Large intestine (tissue), 3 donors: ENCODE measurements around the gene CRISPLD2. TPM values are rescaled to one million over a fixed set of nuclear protein-coding genes. Genes with fewer than 3 reads are reported as not detected.
"Not testable (repeated sequence)": the region's sequence is repeated elsewhere in the genome, so short reads cannot be mapped to it uniquely, and the experiment has no call there.

Experiments used
- DNase-seq, 2 donors: peaks; one replicate each; pipeline versions ENCODE4 v3.0.0 to v3.0.0-alpha.2; 2013
- H3K27ac ChIP-seq: one replicate; pipeline ENCODE4 v1.5.1; 2013; ENCODE audit warnings: low read length
- H3K27me3 ChIP-seq: 2 replicates; pipeline ENCODE4 v1.6.1; 2013; ENCODE audit warnings: low read length; ENCODE audit not compliant: control insufficient read depth, insufficient read depth
- H3K36me3 ChIP-seq: 2 replicates; pipeline ENCODE4 v1.6.1; 2013; ENCODE audit warnings: low read length; ENCODE audit not compliant: control insufficient read depth, insufficient read depth
- H3K4me1 ChIP-seq: one replicate; pipeline ENCODE4 v1.6.1; 2013; ENCODE audit warnings: low read length; ENCODE audit not compliant: control insufficient read depth, insufficient read depth
- H3K4me3 ChIP-seq: one replicate; pipeline ENCODE4 v1.5.1; 2013; ENCODE audit warnings: low read length
- H3K9me3 ChIP-seq: one replicate; pipeline ENCODE4 v1.6.1; 2013; ENCODE audit warnings: mild to moderate bottlenecking, low read depth, low read length, moderate library complexity; ENCODE audit not compliant: control insufficient read depth
- WGBS: methylation state at CpG from one replicate; pipeline ENCODE4 v1.1.5; 2013; ENCODE audit warnings: low lambda C conversion rate; ENCODE audit not compliant: insufficient coverage; 5-methylcytosine and 5-hydroxymethylcytosine counted together
- polyA plus RNA-seq: library from polyadenylated mRNA; unstranded; fragments of 120-200 nt; gene quantifications from one replicate; pipeline ENCODE4 v1.2.1, GENCODE V29; 2013

CRISPLD2 gene
- polyA plus RNA-seq, 1 donor: 8.8 TPM

GRCh38 chr16:84845496-84846002, 25.8 kb downstream of the CRISPLD2 start:
- Histone ChIP-seq H3K27ac (no peak overlapping the region), H3K36me3 (peaks cover 6% of the 10 kb centered on the region), H3K27me3 (peaks cover 15% of the 10 kb centered on the region), H3K4me1 (no peaks in the 10 kb centered on the region), H3K9me3 (no peaks in the 10 kb centered on the region), H3K4me3 (no peak overlapping the region)
- WGBS: no CpG with 5 or more reads among the region's 14 CpGs
- no peak for DNase-seq

GRCh38 chr16:84847564-84848355, 28.0 kb downstream of the CRISPLD2 start:
- peaks cover 6% of the 10 kb centered on the region for H3K36me3 ChIP-seq

GRCh38 chr16:84848986-84849634, 29.3 kb downstream of the CRISPLD2 start:
- DNase-seq: no peak
- H3K36me3 ChIP-seq: peaks cover 6% of the 10 kb centered on the region
- peaks cover 5% of the 10 kb centered on the region for H3K27me3 ChIP-seq
- WGBS: no CpG with 5 or more reads among the region's 22 CpGs
- no peaks in the 10 kb centered on the region for H3K9me3 ChIP-seq
- no peak overlapping the region for H3K4me3 ChIP-seq
- H3K4me1 ChIP-seq: no peaks in the 10 kb centered on the region
- H3K27ac ChIP-seq: no peak overlapping the region

More at GRCh38 chr16:84847564-84848355, 28.0 kb downstream of the CRISPLD2 start:
- 60% methylated on average over 2 of the region's 23 CpGs for WGBS
- H3K9me3 ChIP-seq: no peaks in the 10 kb centered on the region
- peaks cover 5% of the 10 kb centered on the region for H3K27me3 ChIP-seq
- H3K27ac ChIP-seq: no peak overlapping the region
- DNase-seq: no peak
- H3K4me3 ChIP-seq: no peak overlapping the region
- no peaks in the 10 kb centered on the region for H3K4me1 ChIP-seq

GRCh38 chr16:84849751-84850150, 30.0 kb downstream of the CRISPLD2 start:
- H3K9me3 ChIP-seq: no peaks in the 10 kb centered on the region
- H3K36me3 ChIP-seq: peaks cover 6% of the 10 kb centered on the region
- no peaks in the 10 kb centered on the region for H3K4me1 ChIP-seq
- 100% methylated on average over 1 of the region's 6 CpGs for WGBS
- no peak overlapping the region for H3K4me3 ChIP-seq
- no peak overlapping the region for H3K27ac ChIP-seq
- DNase-seq: no peak
- peaks cover 5% of the 10 kb centered on the region for H3K27me3 ChIP-seq

GRCh38 chr16:84850714-84851113, 30.9 kb downstream of the CRISPLD2 start:
- Histone ChIP-seq H3K27ac (no peak overlapping the region), H3K4me3 (no peak overlapping the region), H3K4me1 (no peaks in the 10 kb centered on the region), H3K27me3 (peaks cover 2% of the 10 kb centered on the region), H3K36me3 (peaks cover 3% of the 10 kb centered on the region), H3K9me3 (no peaks in the 10 kb centered on the region)
- 100% methylated on average over 2 of the region's 6 CpGs for WGBS
- no peak for DNase-seq

- peaks cover 2% of the 10 kb centered on the region for H3K27me3 ChIP-seq
- no peak overlapping the region for H3K4me3 ChIP-seq
- H3K27ac ChIP-seq: no peak overlapping the region
- H3K9me3 ChIP-seq: no peaks in the 10 kb centered on the region
- WGBS: no CpG with 5 or more reads among the region's 18 CpGs
- no peak for DNase-seq
- peaks cover 3% of the 10 kb centered on the region for H3K36me3 ChIP-seq
- H3K4me1 ChIP-seq: no peaks in the 10 kb centered on the region
Observed at GRCh38 chr16:84851192-84852127, 31.7 kb downstream of the CRISPLD2 start.

- Histone ChIP-seq H3K9me3 (no peaks in the 10 kb centered on the region), H3K4me1 (no peaks in the 10 kb centered on the region), H3K4me3 (no peak overlapping the region), H3K27ac (no peak overlapping the region), H3K27me3 (peaks cover 2% of the 10 kb centered on the region), H3K36me3 (no peaks in the 10 kb centered on the region)
- no peak for DNase-seq
- no CpG with 5 or more reads among the region's 16 CpGs for WGBS
Observed at GRCh38 chr16:84853534-84853933, 33.7 kb downstream of the CRISPLD2 start.

GRCh38 chr16:84854759-84855158, 35.0 kb downstream of the CRISPLD2 start:
- Histone ChIP-seq H3K36me3 (no peaks in the 10 kb centered on the region), H3K27me3 (no peaks in the 10 kb centered on the region)
- WGBS: no CpG with 5 or more reads among the region's 11 CpGs

GRCh38 chr16:84855435-84856202, 35.8 kb downstream of the CRISPLD2 start:
- H3K4me3 ChIP-seq, H3K27me3 ChIP-seq, H3K36me3 ChIP-seq, DNase-seq, H3K9me3 ChIP-seq, H3K27ac ChIP-seq, H3K4me1 ChIP-seq: not testable (repeated sequence)
- no CpG with 5 or more reads among the region's 4 CpGs for WGBS

More at GRCh38 chr16:84854759-84855158, 35.0 kb downstream of the CRISPLD2 start:
- Histone ChIP-seq H3K4me1 (no peaks in the 10 kb centered on the region), H3K27ac (no peak overlapping the region), H3K9me3 (peaks cover 2% of the 10 kb centered on the region), H3K4me3 (no peak overlapping the region)
- no peak for DNase-seq
